CD4-positive, alpha-beta T cell (primary cell): ENCODE measurements around the gene SLC12A7. TPM values are rescaled to one million over a fixed set of nuclear protein-coding genes. Genes with fewer than 3 reads are reported as not detected.

Experiments
- ATAC-seq: fragments of 200-7000 bp; cut with Tn5 transposase; one replicate; pipeline ENCODE4 v1.10.0; 2022; ENCODE audit warnings: mild to moderate bottlenecking; ENCODE audit not compliant: poor library complexity
- CTCF ChIA-PET: fragments of 350-600 bp; sonication (Branson Sonifier 250); formaldehyde crosslinking; loops from one replicate; lab custom pipeline; 2021; ENCODE audit warnings: antibody characterized with exemption, inconsistent platforms; lab: Charles Lee
- POLR2A ChIA-PET: fragments of 350-600 bp; sonication (Branson Sonifier 250); formaldehyde crosslinking; loops from one replicate; lab custom pipeline; 2021; ENCODE audit warnings: antibody characterized with exemption, inconsistent platforms; lab: Charles Lee
- DNase-seq, 14 experiments: peaks; one replicate each; pipeline ENCODE4 v3.0.0-alpha.2; 2013 to 2020; ENCODE audit warnings: mixed read lengths in 2 of 14
- H3K27ac ChIP-seq, 2 donors: one replicate each; pipeline versions ENCODE4 v1.5.1 to v1.7.0; 2013; ENCODE audit warnings: low read length in 2 of 2, low read depth in 1 of 2, mild to moderate bottlenecking in 1 of 2
- H3K27me3 ChIP-seq, 2 experiments: 1 replicate in 1 of 2; 2 replicates in 1 of 2; pipeline versions ENCODE4 v1.6.1 to v1.7.0; 2013; ENCODE audit warnings: low read length in 2 of 2, control low read depth in 1 of 2, mild to moderate bottlenecking in 1 of 2, moderate library complexity in 1 of 2; ENCODE audit not compliant: insufficient read depth in 2 of 2, control insufficient read depth in 1 of 2
- H3K36me3 ChIP-seq: one replicate; pipeline ENCODE4 v1.6.1; 2013; ENCODE audit warnings: low read length, control low read depth; ENCODE audit not compliant: insufficient read depth
- H3K4me1 ChIP-seq: one replicate; pipeline ENCODE4 v1.6.1; 2013; ENCODE audit warnings: low read length, control low read depth; ENCODE audit not compliant: insufficient read depth
- H3K4me3 ChIP-seq: one replicate; pipeline ENCODE4 v1.5.1; 2013; ENCODE audit warnings: mild to moderate bottlenecking, low read length, moderate library complexity
- H3K9me3 ChIP-seq, 2 experiments: 1 replicate in 1 of 2; 2 replicates in 1 of 2; pipeline versions ENCODE4 v1.6.1 to v1.7.0; 2013; ENCODE audit warnings: low read length in 2 of 2, mild to moderate bottlenecking in 2 of 2, control low read depth in 1 of 2, moderate library complexity in 1 of 2; ENCODE audit not compliant: control insufficient read depth in 1 of 2, insufficient read depth in 1 of 2
- H3K27ac Mint-ChIP-seq: one replicate; pipeline ENCODE4 v1.8.0; 2020; ENCODE audit warnings: mixed read lengths
- H3K27me3 Mint-ChIP-seq: one replicate; pipeline ENCODE4 v1.8.0; 2021; ENCODE audit warnings: mixed read lengths
- H3K36me3 Mint-ChIP-seq: one replicate; pipeline ENCODE4 v1.8.0; 2021; ENCODE audit warnings: low read depth, mixed read lengths
- H3K4me1 Mint-ChIP-seq: one replicate; pipeline ENCODE4 v1.8.0; 2021; ENCODE audit warnings: low read depth, mixed read lengths
- H3K4me3 Mint-ChIP-seq: one replicate; pipeline ENCODE4 v1.8.0; 2020; ENCODE audit warnings: mild to moderate bottlenecking, mixed read lengths
- H3K9me3 Mint-ChIP-seq: one replicate; pipeline ENCODE4 v1.8.0; 2020; ENCODE audit warnings: mixed read lengths
- CTCF ChIP-seq: fragments of 200-600 bp; IDR thresholded peaks from one replicate; pipeline ENCODE4 v1.8.0; 2022; ENCODE audit warnings: antibody characterized with exemption, mild to moderate bottlenecking
- intact Hi-C, 2 experiments: fragments of 100-400 bp; cut with DNase I in 1 of 2; cut with micrococcal nuclease in 1 of 2; formaldehyde crosslinking; loops; one replicate each; pipeline versions ENCODE4 v1.15.1 to v1.9.0; 2023 to 2025; cut with DNase I, micrococcal nuclease
- total RNA-seq, 174 experiments: library from RNA in 2 of 174; stranded (reverse) in 2 of 174; gene quantifications; one replicate each; pipeline ENCODE4 v1.2.3 and lab custom pipeline; 2021 to 2026

The SLC12A7 gene
- total RNA-seq, 2 experiments from 2014 or later, result 47.9 to 51.7 TPM

GRCh38 chr5:1092122-1092521 lies 19.7 kb downstream of the SLC12A7 start:
- Histone ChIP-seq H3K4me1 (peaks cover 3% of the 10 kb centered on the region), H3K27me3 (no peaks in the 10 kb centered on the region), H3K4me3 (no peak overlapping the region), H3K27ac (no peak overlapping the region), H3K36me3 (peaks cover 84% of the 10 kb centered on the region), H3K9me3 (no peaks in the 10 kb centered on the region)
- no peak for DNase-seq
- no peak overlapping the region for H3K4me3 Mint-ChIP-seq
- ChIA-PET POLR2A (no interaction called here), CTCF (no interaction called here)
- intact Hi-C loops, result no loop called here
- H3K27ac Mint-ChIP-seq, result no peak overlapping the region
- H3K9me3 Mint-ChIP-seq, result no peaks in the 10 kb centered on the region
- H3K4me1 Mint-ChIP-seq, result peaks cover 10% of the 10 kb centered on the region
- TF ChIP-seq CTCF, result no peak
- peaks cover 39% of the 10 kb centered on the region for H3K36me3 Mint-ChIP-seq
- H3K27me3 Mint-ChIP-seq, result no peaks in the 10 kb centered on the region
- no peak for ATAC-seq

GRCh38 chr5:1091632-1092031 lies 20.2 kb downstream of the SLC12A7 start:
- H3K27ac Mint-ChIP-seq, result no peak overlapping the region
- intact Hi-C loops, result no loop called here
- ATAC-seq (no peak), DNase-seq (no peak)
- ChIA-PET POLR2A (no interaction called here), CTCF (no interaction called here)
- Histone ChIP-seq H3K36me3 (peaks cover 86% of the 10 kb centered on the region), H3K4me3 (no peak overlapping the region), H3K9me3 (no peaks in the 10 kb centered on the region), H3K27me3 (no peaks in the 10 kb centered on the region), H3K27ac (no peak overlapping the region), H3K4me1 (no peaks in the 10 kb centered on the region)
- H3K9me3 Mint-ChIP-seq, result no peaks in the 10 kb centered on the region
- H3K36me3 Mint-ChIP-seq, result peaks cover 41% of the 10 kb centered on the region
- no peak for TF ChIP-seq CTCF
- H3K4me1 Mint-ChIP-seq, result peaks cover 8% of the 10 kb centered on the region
- no peak overlapping the region for H3K4me3 Mint-ChIP-seq
- no peaks in the 10 kb centered on the region for H3K27me3 Mint-ChIP-seq

DNA sequence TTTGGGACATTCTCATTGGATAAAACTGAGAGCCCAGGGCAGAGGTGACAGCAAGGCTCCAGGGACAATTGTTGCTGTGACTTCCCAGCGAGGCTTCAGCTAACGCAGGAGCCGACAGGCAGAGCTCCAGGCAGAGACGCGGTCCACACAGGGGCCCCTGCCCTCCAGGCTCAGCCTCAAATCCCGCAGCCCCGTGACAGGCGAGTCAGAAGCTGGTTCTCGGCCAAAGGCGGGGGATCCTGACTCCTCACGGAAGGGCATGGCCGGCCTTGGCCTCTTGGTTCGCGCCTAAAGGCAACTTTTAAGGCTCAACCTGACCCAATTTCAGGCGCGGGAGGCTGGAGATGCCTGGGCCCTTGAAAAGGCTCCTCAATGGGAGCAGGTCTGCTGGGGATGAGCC lies 21.3 kb downstream of the SLC12A7 start:
- ChIA-PET CTCF (no interaction called here), POLR2A (no interaction called here)
- Mint-ChIP-seq H3K4me3 (no peak overlapping the region), H3K4me1 (no peaks in the 10 kb centered on the region), H3K27ac (no peak overlapping the region), H3K27me3 (no peaks in the 10 kb centered on the region), H3K36me3 (peaks cover 39% of the 10 kb centered on the region), H3K9me3 (no peaks in the 10 kb centered on the region)
- H3K4me3 ChIP-seq, result no peak overlapping the region
- TF ChIP-seq CTCF, result no peak
- H3K27me3 ChIP-seq, result no peaks in the 10 kb centered on the region
- H3K36me3 ChIP-seq, result peaks cover 87% of the 10 kb centered on the region
- H3K27ac ChIP-seq, result no peak overlapping the region
- ATAC-seq, result no peak
- no peaks in the 10 kb centered on the region for H3K4me1 ChIP-seq
- no peak for DNase-seq
- intact Hi-C loops, result no loop called here
- no peaks in the 10 kb centered on the region for H3K9me3 ChIP-seq
